ENCODE results near the gene DRGX. TPM values are rescaled to one million over a fixed set of nuclear protein-coding genes. Genes with fewer than 3 reads are reported as not detected.

Gene DRGX
- total and polyA plus RNA-seq, 2 donors (not counting 3 experiments of a cell fraction or from before 2014, with no cell fraction given): not detected

DNA sequence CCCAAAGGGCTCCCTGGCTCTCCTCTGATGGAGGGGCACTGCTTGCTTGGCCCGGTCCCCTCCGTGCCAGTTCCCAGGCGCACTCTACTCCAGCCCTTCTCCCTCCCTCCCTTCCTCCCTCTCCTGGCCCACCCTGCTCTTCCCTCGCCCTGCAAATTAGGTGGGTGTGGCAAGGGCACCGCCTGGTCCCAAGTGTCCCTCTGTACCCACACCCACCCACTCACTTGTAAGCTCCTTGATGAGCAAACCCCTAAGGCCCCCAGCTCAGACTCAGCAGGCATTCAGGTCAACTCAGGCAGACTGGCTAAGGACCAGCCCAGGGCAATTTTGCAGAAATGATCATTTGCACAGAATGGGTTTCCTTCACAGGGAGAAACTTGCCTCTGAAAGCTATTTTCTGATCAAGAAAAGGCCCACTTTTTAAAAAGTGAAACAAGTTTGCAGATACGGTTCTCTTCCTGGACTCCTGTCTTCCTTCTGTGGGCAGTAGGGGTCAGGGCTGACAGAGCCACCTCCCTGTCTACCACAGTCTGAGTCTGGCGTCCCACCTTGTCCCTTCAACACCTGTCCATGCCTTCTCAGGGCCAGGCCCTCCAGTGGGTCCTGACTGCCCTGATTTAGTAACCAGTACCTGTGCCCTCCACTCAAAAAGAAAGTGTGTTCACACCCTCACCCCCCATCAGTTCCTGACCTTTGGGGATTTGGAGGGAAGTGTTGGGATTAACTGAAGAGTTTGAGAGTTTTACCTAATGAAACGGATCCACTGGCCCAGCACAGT is 68.7 kb downstream of the DRGX start:
- POLR2A ChIA-PET: no interaction called here
- H3K36me3 ChIP-seq (ENCODE audit: control insufficient read depth in 2 of 2, extremely low read depth in 1 of 2, insufficient read depth in 2 of 2, low read length in 2 of 2): no peaks in the 10 kb centered on the region
- no TSS peak for BruUV-seq (replicated peaks)

DNA sequence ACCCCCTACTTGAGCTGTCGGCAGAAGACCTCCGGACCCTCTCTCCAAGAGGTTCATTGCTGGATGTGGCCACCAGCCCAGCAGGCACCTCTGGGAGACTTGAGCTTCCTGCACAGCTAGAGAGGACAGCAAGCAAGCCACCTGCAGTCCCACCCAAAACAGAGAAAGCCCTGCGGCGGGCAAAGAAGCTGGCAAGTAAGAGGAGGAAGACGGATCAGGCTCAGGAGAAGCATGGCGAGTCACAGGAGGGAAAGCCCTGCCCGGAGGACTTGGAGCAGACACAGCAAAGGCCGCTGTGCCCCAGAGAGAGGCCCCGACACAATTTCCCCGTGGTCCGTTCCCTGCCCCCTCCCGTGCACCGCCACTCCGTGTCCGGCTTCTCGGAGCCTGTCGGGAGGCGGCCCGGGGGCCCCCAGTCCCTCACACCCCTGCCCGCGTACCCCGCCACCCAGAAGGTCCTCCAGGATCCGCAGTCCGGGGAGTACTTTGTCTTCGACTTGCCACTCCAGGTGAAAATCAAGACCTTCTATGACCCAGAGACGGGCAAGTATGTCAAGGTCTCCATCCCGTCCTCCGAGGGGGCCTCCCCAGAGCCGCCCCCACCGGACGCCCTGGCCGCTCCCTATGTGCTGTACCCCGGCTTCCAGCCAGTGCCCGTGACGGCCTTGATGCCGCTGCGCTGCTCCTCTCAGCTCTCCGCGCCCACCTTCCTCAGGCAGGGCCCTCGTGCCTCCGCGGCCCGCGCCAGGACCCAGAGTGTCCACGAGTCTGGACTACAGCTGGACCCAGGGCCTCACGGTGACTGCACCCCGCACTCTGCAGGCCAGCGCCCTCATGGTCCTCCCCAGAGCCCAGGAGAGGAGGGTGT is 69.7 kb downstream of the DRGX start:
- DNase-seq (ENCODE audit: low read depth, low spot score) (no peak), FAIRE-seq (no peak)
- no peak overlapping the region for H3K4me2 ChIP-seq (ENCODE audit: insufficient read depth, low read length)
- H3K9me1 ChIP-seq (replicated peaks; ENCODE audit: control insufficient read depth, extremely low read depth, insufficient read depth, low read length): no peaks in the 10 kb centered on the region
- no peaks in the 10 kb centered on the region for H3K4me1 ChIP-seq (ENCODE audit: control insufficient read depth, extremely low read depth, insufficient read depth, low read length)
- no peaks in the 10 kb centered on the region for H3K79me2 ChIP-seq (ENCODE audit: control insufficient read depth, insufficient read depth, low read length)
- no peak for TF ChIP-seq JUN (IDR thresholded peaks at IDR 0.05; ENCODE audit: borderline replicate concordance, insufficient read depth, insufficient read length, low read depth)
- no peak for TF ChIP-seq GATA2 (IDR thresholded peaks at IDR 0.05; ENCODE audit: insufficient read depth, insufficient read length, low read depth, low read length)
- TF ChIP-seq POLR2A (IDR thresholded peaks at IDR 0.05; ENCODE audit: low read depth, low read length): no peak
- TF ChIP-seq MYC (IDR thresholded peaks at IDR 0.05; ENCODE audit: low read depth, low read length): no peak
- no peak for TF ChIP-seq FOS (IDR thresholded peaks at IDR 0.05; ENCODE audit: borderline replicate concordance, insufficient read depth, low read length)
- TF ChIP-seq, protein P1, sequence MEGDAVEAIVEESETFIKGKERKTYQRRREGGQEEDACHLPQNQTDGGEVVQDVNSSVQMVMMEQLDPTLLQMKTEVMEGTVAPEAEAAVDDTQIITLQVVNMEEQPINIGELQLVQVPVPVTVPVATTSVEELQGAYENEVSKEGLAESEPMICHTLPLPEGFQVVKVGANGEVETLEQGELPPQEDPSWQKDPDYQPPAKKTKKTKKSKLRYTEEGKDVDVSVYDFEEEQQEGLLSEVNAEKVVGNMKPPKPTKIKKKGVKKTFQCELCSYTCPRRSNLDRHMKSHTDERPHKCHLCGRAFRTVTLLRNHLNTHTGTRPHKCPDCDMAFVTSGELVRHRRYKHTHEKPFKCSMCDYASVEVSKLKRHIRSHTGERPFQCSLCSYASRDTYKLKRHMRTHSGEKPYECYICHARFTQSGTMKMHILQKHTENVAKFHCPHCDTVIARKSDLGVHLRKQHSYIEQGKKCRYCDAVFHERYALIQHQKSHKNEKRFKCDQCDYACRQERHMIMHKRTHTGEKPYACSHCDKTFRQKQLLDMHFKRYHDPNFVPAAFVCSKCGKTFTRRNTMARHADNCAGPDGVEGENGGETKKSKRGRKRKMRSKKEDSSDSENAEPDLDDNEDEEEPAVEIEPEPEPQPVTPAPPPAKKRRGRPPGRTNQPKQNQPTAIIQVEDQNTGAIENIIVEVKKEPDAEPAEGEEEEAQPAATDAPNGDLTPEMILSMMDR (IDR thresholded peaks at IDR 0.05; ENCODE audit: extremely low read depth in 1 of 2, insufficient read depth in 1 of 2, low read depth in 1 of 2, low read length in 2 of 2): no peak
- no peak for TF ChIP-seq EZH2 (IDR thresholded peaks at IDR 0.05; ENCODE audit: borderline replicate concordance, low read depth, low read length, severe bottlenecking)
- no peak for TF ChIP-seq POLR2AphosphoS5 (IDR thresholded peaks at IDR 0.05; ENCODE audit: insufficient read depth, low read depth, low read length)
- TF ChIP-seq, protein P2, sequence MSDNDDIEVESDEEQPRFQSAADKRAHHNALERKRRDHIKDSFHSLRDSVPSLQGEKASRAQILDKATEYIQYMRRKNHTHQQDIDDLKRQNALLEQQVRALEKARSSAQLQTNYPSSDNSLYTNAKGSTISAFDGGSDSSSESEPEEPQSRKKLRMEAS (IDR thresholded peaks at IDR 0.05; ENCODE audit: insufficient read depth, insufficient read length): no peak
- dilution Hi-C loops (cut with MboI; ENCODE audit: extremely low pct_ligation_motif_present, low sequenced_read_pairs) (no loop called here), intact Hi-C loops (cut with micrococcal nuclease) (no loop called here)
- no peaks in the 10 kb centered on the region for H3K36me3 ChIP-seq (ENCODE audit: control insufficient read depth in 2 of 2, extremely low read depth in 1 of 2, insufficient read depth in 2 of 2, low read length in 2 of 2)
- BruUV-seq (replicated peaks): no TSS peak
- H3K27me3 ChIP-seq (ENCODE audit: control insufficient read depth in 2 of 2, insufficient read depth in 2 of 2, low read length in 2 of 2): no peaks in the 10 kb centered on the region
- H3K9ac ChIP-seq (replicated peaks; ENCODE audit: extremely low read depth, insufficient read depth, low read length): no peak overlapping the region
- H3K9me3 ChIP-seq (replicated peaks; ENCODE audit: control insufficient read depth, insufficient read depth, low read length): no peaks in the 10 kb centered on the region
- no peaks in the 10 kb centered on the region for H4K20me1 ChIP-seq (replicated peaks; ENCODE audit: control insufficient read depth, extremely low read depth, insufficient read depth, low read length)
- CTCF ChIA-PET: no interaction called here
- H3K4me3 ChIP-seq (replicated peaks in 1 of 3; ENCODE audit: insufficient read depth in 1 of 3, low read depth in 1 of 3, low read length in 3 of 3): no peak overlapping the region
- POLR2A ChIA-PET: no interaction called here
- H2AFZ ChIP-seq (ENCODE audit: low read depth, low read length): no peak overlapping the region
- no peak overlapping the region for H3K27ac ChIP-seq (ENCODE audit: insufficient read depth, low read depth, low read length)

More for the DNA sequence above, 68.7 kb downstream of the DRGX start:
- intact Hi-C loops (cut with micrococcal nuclease): no loop called here
- Histone ChIP-seq H3K4me3 (replicated peaks in 1 of 3; ENCODE audit: insufficient read depth in 1 of 3, low read depth in 1 of 3, low read length in 3 of 3) (no peak overlapping the region), H3K4me2 (ENCODE audit: insufficient read depth, low read length) (no peak overlapping the region), H3K9me3 (replicated peaks; ENCODE audit: control insufficient read depth, insufficient read depth, low read length) (no peaks in the 10 kb centered on the region), H3K4me1 (ENCODE audit: control insufficient read depth, extremely low read depth, insufficient read depth, low read length) (no peaks in the 10 kb centered on the region), H4K20me1 (replicated peaks; ENCODE audit: control insufficient read depth, extremely low read depth, insufficient read depth, low read length) (no peaks in the 10 kb centered on the region), H3K9me1 (replicated peaks; ENCODE audit: control insufficient read depth, extremely low read depth, insufficient read depth, low read length) (no peaks in the 10 kb centered on the region), H3K9ac (replicated peaks; ENCODE audit: extremely low read depth, insufficient read depth, low read length) (no peak overlapping the region), H2AFZ (ENCODE audit: low read depth, low read length) (no peak overlapping the region), H3K79me2 (ENCODE audit: control insufficient read depth, insufficient read depth, low read length) (no peaks in the 10 kb centered on the region), H3K27ac (ENCODE audit: insufficient read depth, low read depth, low read length) (no peak overlapping the region), H3K27me3 (ENCODE audit: control insufficient read depth in 2 of 2, insufficient read depth in 2 of 2, low read length in 2 of 2) (no peaks in the 10 kb centered on the region)
- dilution Hi-C loops (cut with MboI; ENCODE audit: extremely low pct_ligation_motif_present, low sequenced_read_pairs): no loop called here
- CTCF ChIA-PET: no interaction called here
- TF ChIP-seq, protein P2 (IDR thresholded peaks at IDR 0.05; ENCODE audit: insufficient read depth, insufficient read length): no peak
- TF ChIP-seq FOS (IDR thresholded peaks at IDR 0.05; ENCODE audit: borderline replicate concordance, insufficient read depth, low read length) (no peak), POLR2AphosphoS5 (IDR thresholded peaks at IDR 0.05; ENCODE audit: insufficient read depth, low read depth, low read length) (no peak), EZH2 (IDR thresholded peaks at IDR 0.05; ENCODE audit: borderline replicate concordance, low read depth, low read length, severe bottlenecking) (no peak), GATA2 (IDR thresholded peaks at IDR 0.05; ENCODE audit: insufficient read depth, insufficient read length, low read depth, low read length) (no peak), POLR2A (IDR thresholded peaks at IDR 0.05; ENCODE audit: low read depth, low read length) (no peak), JUN (IDR thresholded peaks at IDR 0.05; ENCODE audit: borderline replicate concordance, insufficient read depth, insufficient read length, low read depth) (no peak), MYC (IDR thresholded peaks at IDR 0.05; ENCODE audit: low read depth, low read length) (no peak)
- DNase-seq (ENCODE audit: low read depth, low spot score) (no peak), FAIRE-seq (no peak)

All from endothelial cell of umbilical vein (primary cell).